Measurements from ENCODE around the gene ESRRB. TPM values are rescaled to one million over a fixed set of nuclear protein-coding genes. Genes with fewer than 3 reads are reported as not detected.
A peak's percentile ranks its signal among the peaks of the same experiment; 100 is the strongest.

ESRRB gene
- total RNA-seq, 3 donors from 2014 or later (not counting 1 experiment from before 2014, with no cell fraction given): 0.45 to 1.3 TPM; not detected in 1

GRCh38 chr14:76386944-76387782 lies 11.2 kb downstream of the ESRRB start:
- no peak overlapping the region for H3K4me3 Mint-ChIP-seq
- H3K27me3 ChIP-seq (ENCODE audit: control insufficient read depth, insufficient read depth, low read length): peaks cover 8% of the 10 kb centered on the region
- no peak overlapping the region for H3K27ac Mint-ChIP-seq
- intact Hi-C loops (cut with micrococcal nuclease): loop anchor here (1.0 kb wide), 1 partner anchor 336 kb away; no protein-coding TSS in a partner anchor
- H3K36me3 ChIP-seq (ENCODE audit: control insufficient read depth, insufficient read depth, low read length): no peaks in the 10 kb centered on the region
- DNase-seq (peak; percentile 44 to 64), ATAC-seq (peak; percentile 70 to 92 (median 75))
- no peak overlapping the region for H3K27ac ChIP-seq (ENCODE audit: low read length)
- peaks cover 40 to 42% of the 10 kb centered on the region in 2 donors for H3K27me3 Mint-ChIP-seq (ENCODE audit: low read depth in 2 of 2)
- no peaks in the 10 kb centered on the region for H3K4me1 ChIP-seq (ENCODE audit: control insufficient read depth, insufficient read depth, low read length)
- 15% methylated on average over 11 of the region's 11 CpGs for WGBS (ENCODE audit: insufficient coverage)
- no peak overlapping the region for H3K4me3 ChIP-seq (ENCODE audit: low read length)
- H3K9me3 ChIP-seq (ENCODE audit: control insufficient read depth, insufficient read depth, low read length): no peaks in the 10 kb centered on the region
- no peaks in the 10 kb centered on the region for H3K9me3 Mint-ChIP-seq
- H3K36me3 Mint-ChIP-seq: no peaks in the 10 kb centered on the region
- no peaks in the 10 kb centered on the region for H3K4me1 Mint-ChIP-seq
- peak; percentile 72 for TF ChIP-seq CTCF (IDR thresholded peaks at IDR 0.05)

GRCh38 chr14:76389841-76390240 lies 13.9 kb downstream of the ESRRB start:
- no peaks in the 10 kb centered on the region for H3K9me3 ChIP-seq (ENCODE audit: control insufficient read depth, insufficient read depth, low read length)
- intact Hi-C loops (cut with micrococcal nuclease): no loop called here
- no peak overlapping the region for H3K4me3 Mint-ChIP-seq

GRCh38 chr14:76390621-76391020 lies 14.7 kb downstream of the ESRRB start:
- H3K36me3 Mint-ChIP-seq: no peaks in the 10 kb centered on the region
- Histone ChIP-seq H3K9me3 (ENCODE audit: control insufficient read depth, insufficient read depth, low read length) (no peaks in the 10 kb centered on the region), H3K4me1 (ENCODE audit: control insufficient read depth, insufficient read depth, low read length) (no peaks in the 10 kb centered on the region), H3K27ac (ENCODE audit: low read length) (no peak overlapping the region), H3K4me3 (ENCODE audit: low read length) (no peak overlapping the region), H3K36me3 (ENCODE audit: control insufficient read depth, insufficient read depth, low read length) (no peaks in the 10 kb centered on the region), H3K27me3 (ENCODE audit: control insufficient read depth, insufficient read depth, low read length) (peaks cover 4% of the 10 kb centered on the region)
- intact Hi-C loops (cut with micrococcal nuclease): no loop called here
- H3K4me3 Mint-ChIP-seq: no peak overlapping the region
- WGBS (ENCODE audit: insufficient coverage): 91% methylated on average over 6 of the region's 7 CpGs
- H3K9me3 Mint-ChIP-seq: no peaks in the 10 kb centered on the region
- no peak for DNase-seq
- peaks cover 19% of the 10 kb centered on the region in 2 donors for H3K27me3 Mint-ChIP-seq (ENCODE audit: low read depth in 2 of 2)
- no peak for TF ChIP-seq CTCF (IDR thresholded peaks at IDR 0.05)
- no peaks in the 10 kb centered on the region for H3K4me1 Mint-ChIP-seq
- no peak overlapping the region for H3K27ac Mint-ChIP-seq
- ATAC-seq: no peak

More at GRCh38 chr14:76389841-76390240, 13.9 kb downstream of the ESRRB start:
- no peaks in the 10 kb centered on the region for H3K36me3 ChIP-seq (ENCODE audit: control insufficient read depth, insufficient read depth, low read length)
- Mint-ChIP-seq H3K27me3 (ENCODE audit: low read depth in 2 of 2) (peaks cover 25 to 27% of the 10 kb centered on the region in 2 donors), H3K4me1 (no peaks in the 10 kb centered on the region), H3K36me3 (no peaks in the 10 kb centered on the region), H3K9me3 (no peaks in the 10 kb centered on the region), H3K27ac (no peak overlapping the region)
- H3K4me3 ChIP-seq (ENCODE audit: low read length): no peak overlapping the region
- 77% methylated on average over 8 of the region's 9 CpGs for WGBS (ENCODE audit: insufficient coverage)
- H3K27me3 ChIP-seq (ENCODE audit: control insufficient read depth, insufficient read depth, low read length): peaks cover 6% of the 10 kb centered on the region
- ATAC-seq (no peak), DNase-seq (no peak)
- no peaks in the 10 kb centered on the region for H3K4me1 ChIP-seq (ENCODE audit: control insufficient read depth, insufficient read depth, low read length)
- TF ChIP-seq CTCF (IDR thresholded peaks at IDR 0.05): no peak
- H3K27ac ChIP-seq (ENCODE audit: low read length): no peak overlapping the region

All from natural killer cell (primary cell).